ENCODE results near the gene ZNF664. TPM values are rescaled to one million over a fixed set of nuclear protein-coding genes. Genes with fewer than 3 reads are reported as not detected.

Gene ZNF664
- total RNA-seq, 1 experiment from 2014 or later: 124 TPM

DNA sequence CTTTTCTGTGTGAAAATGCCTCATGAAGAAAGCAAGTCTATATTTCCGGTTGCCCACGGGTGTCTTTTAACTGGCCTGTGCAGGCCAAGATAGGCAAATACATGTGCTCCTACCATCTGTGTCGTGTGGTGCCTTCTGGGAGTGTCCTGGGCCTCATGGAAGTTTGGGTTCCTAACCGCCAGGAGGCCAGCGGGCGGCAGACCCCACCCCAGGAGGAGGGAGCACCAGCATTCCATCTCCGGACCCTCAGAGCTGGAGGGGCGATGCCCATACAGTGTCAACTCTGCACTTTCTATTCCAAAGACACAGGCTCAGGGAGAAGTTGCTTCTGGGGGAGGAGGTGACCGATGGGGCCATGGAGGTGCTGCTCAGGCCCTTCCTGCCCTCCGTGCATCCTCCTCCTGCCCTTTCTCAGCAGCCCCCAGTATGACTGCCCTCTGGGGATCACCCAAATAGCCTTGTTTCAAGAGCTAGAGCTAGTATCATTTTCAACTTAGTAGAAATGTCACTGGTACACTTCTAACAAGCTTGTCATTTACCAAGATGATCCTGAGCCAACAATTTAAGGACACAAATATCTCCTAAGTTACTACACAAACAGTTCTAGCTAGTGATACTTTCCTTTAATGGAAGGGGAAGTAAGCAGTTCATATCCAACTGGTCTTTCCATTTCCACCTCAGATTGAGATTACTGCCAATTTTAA, 18.2 kb upstream of the ZNF664 start:
- Histone ChIP-seq H3K4me3 (replicated peaks in 1 of 2; ENCODE audit: low read depth in 1 of 2, low read length in 2 of 2) (no peak overlapping the region), H2AFZ (ENCODE audit: low read depth, low read length, poor library complexity, severe bottlenecking) (no peak overlapping the region), H3K27me3 (ENCODE audit: insufficient read depth, low read length) (no peaks in the 10 kb centered on the region), H3K36me3 (ENCODE audit: control insufficient read depth in 1 of 2, insufficient read depth in 2 of 2, low read length in 2 of 2) (no peaks in the 10 kb centered on the region), H3K9me2 (ENCODE audit: insufficient read depth) (no peaks in the 10 kb centered on the region), H3K4me2 (ENCODE audit: low read length) (no peak overlapping the region), H4K20me1 (ENCODE audit: insufficient read depth) (no peaks in the 10 kb centered on the region), H3K27ac (ENCODE audit: low read depth, low read length) (no peak overlapping the region), H3K79me2 (ENCODE audit: insufficient read depth, low read length) (no peaks in the 10 kb centered on the region), H3K9me3 (ENCODE audit: control insufficient read depth in 1 of 2, insufficient read depth in 1 of 2, low read depth in 1 of 2, low read length in 2 of 2) (no peaks in the 10 kb centered on the region), H3K9ac (ENCODE audit: low read length) (no peak overlapping the region), H3K4me1 (ENCODE audit: control insufficient read depth in 1 of 2, insufficient read depth in 2 of 2, low read length in 2 of 2) (no peaks in the 10 kb centered on the region)
- CTCF ChIA-PET: no interaction called here
- BruUV-seq (replicated peaks): no TSS peak
- RAD21 ChIA-PET (ENCODE audit: low non-redundant PET in 1 of 2, low total read pairs in 2 of 2, uncharacterized antibody in 2 of 2, unreplicated experiment in 2 of 2): no interaction called here
- POLR2A ChIA-PET: no interaction called here
- no peak for TF ChIP-seq RAD21 (IDR thresholded peaks at IDR 0.05; ENCODE audit: low read depth)
- no peak for TF ChIP-seq POLR2A (IDR thresholded peaks at IDR 0.05; ENCODE audit: borderline replicate concordance, extremely low read depth, insufficient read depth, insufficient read length)
- TF ChIP-seq, protein P1, sequence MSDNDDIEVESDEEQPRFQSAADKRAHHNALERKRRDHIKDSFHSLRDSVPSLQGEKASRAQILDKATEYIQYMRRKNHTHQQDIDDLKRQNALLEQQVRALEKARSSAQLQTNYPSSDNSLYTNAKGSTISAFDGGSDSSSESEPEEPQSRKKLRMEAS (IDR thresholded peaks at IDR 0.05): no peak
- no peak for TF ChIP-seq ELF1 (IDR thresholded peaks at IDR 0.05; ENCODE audit: borderline replicate concordance, low read depth)
- TF ChIP-seq, protein P2, sequence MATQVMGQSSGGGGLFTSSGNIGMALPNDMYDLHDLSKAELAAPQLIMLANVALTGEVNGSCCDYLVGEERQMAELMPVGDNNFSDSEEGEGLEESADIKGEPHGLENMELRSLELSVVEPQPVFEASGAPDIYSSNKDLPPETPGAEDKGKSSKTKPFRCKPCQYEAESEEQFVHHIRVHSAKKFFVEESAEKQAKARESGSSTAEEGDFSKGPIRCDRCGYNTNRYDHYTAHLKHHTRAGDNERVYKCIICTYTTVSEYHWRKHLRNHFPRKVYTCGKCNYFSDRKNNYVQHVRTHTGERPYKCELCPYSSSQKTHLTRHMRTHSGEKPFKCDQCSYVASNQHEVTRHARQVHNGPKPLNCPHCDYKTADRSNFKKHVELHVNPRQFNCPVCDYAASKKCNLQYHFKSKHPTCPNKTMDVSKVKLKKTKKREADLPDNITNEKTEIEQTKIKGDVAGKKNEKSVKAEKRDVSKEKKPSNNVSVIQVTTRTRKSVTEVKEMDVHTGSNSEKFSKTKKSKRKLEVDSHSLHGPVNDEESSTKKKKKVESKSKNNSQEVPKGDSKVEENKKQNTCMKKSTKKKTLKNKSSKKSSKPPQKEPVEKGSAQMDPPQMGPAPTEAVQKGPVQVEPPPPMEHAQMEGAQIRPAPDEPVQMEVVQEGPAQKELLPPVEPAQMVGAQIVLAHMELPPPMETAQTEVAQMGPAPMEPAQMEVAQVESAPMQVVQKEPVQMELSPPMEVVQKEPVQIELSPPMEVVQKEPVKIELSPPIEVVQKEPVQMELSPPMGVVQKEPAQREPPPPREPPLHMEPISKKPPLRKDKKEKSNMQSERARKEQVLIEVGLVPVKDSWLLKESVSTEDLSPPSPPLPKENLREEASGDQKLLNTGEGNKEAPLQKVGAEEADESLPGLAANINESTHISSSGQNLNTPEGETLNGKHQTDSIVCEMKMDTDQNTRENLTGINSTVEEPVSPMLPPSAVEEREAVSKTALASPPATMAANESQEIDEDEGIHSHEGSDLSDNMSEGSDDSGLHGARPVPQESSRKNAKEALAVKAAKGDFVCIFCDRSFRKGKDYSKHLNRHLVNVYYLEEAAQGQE (IDR thresholded peaks at IDR 0.05; ENCODE audit: low read depth): no peak
- no peak for TF ChIP-seq TCF7L2 (IDR thresholded peaks at IDR 0.05; ENCODE audit: borderline replicate concordance, extremely low read depth, insufficient read depth, insufficient read length)
- TF ChIP-seq, protein P3, sequence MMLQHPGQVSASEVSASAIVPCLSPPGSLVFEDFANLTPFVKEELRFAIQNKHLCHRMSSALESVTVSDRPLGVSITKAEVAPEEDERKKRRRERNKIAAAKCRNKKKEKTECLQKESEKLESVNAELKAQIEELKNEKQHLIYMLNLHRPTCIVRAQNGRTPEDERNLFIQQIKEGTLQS (IDR thresholded peaks at IDR 0.05): no peak
- no peak for TF ChIP-seq POLR2AphosphoS5 (IDR thresholded peaks at IDR 0.05; ENCODE audit: low read depth, low read length)
- TF ChIP-seq EZH2phosphoT487 (IDR thresholded peaks at IDR 0.05; ENCODE audit: borderline replicate concordance): no peak
- no peak for TF ChIP-seq SIN3A (IDR thresholded peaks at IDR 0.05; ENCODE audit: low read depth)
- ATAC-seq (no peak), DNase-seq (ENCODE audit: low read depth, low spot score) (no peak)
- intact Hi-C loops (cut with micrococcal nuclease): no loop called here

Data from HCT116 (cell line).